PFSK-1 (cell line): ENCODE results near the gene OR52B6.

Experiments
- FOXP2 ChIP-seq: optimal IDR thresholded peaks from 2 replicates; pipeline ENCODE3; 2011; ENCODE audit warnings: borderline replicate concordance, control low read depth, inconsistent platforms; ENCODE audit not compliant: insufficient read depth; ENCODE audit errors: extremely low read length, extremely low read depth
- POLR2AphosphoS5 ChIP-seq: IDR thresholded peaks from 2 replicates; pipeline ENCODE4 v1.6.1; 2012; ENCODE audit warnings: low read depth, mild to moderate bottlenecking, control low read depth, low read length, moderate library complexity
- REST ChIP-seq, 2 experiments: IDR thresholded peaks; 2 replicates each; pipeline versions ENCODE4 v1.6.1 to v1.8.0; 2011 to 2012; ENCODE audit warnings: low read depth in 2 of 2, low read length in 2 of 2, control low read depth in 1 of 2, inconsistent platforms in 1 of 2, mild to moderate bottlenecking in 1 of 2, moderate library complexity in 1 of 2; ENCODE audit not compliant: insufficient read depth in 1 of 2
- SIN3A ChIP-seq: IDR thresholded peaks from 2 replicates; pipeline ENCODE4 v1.6.1; 2012; ENCODE audit warnings: mild to moderate bottlenecking, low read length, moderate library complexity, borderline replicate concordance; ENCODE audit not compliant: insufficient read depth
- TAF1 ChIP-seq: IDR thresholded peaks from 2 replicates; pipeline ENCODE4 v1.6.1; 2012; ENCODE audit warnings: low read length, control low read depth, borderline replicate concordance; ENCODE audit not compliant: insufficient read depth

OR52B6 gene

GRCh38 chr11:5611627-5612026 lies 30.9 kb downstream of the OR52B6 start:
- no peak for TF ChIP-seq REST (IDR thresholded peaks at IDR 0.05; ENCODE audit: insufficient read depth in 1 of 2, low read depth in 2 of 2, low read length in 2 of 2)
- no peak for TF ChIP-seq SIN3A

- TF ChIP-seq POLR2AphosphoS5 (no peak), FOXP2 (no peak), SIN3A (no peak), REST (IDR thresholded peaks at IDR 0.05; ENCODE audit: insufficient read depth in 1 of 2, low read depth in 2 of 2, low read length in 2 of 2) (no peak), TAF1 (no peak)
Measured at GRCh38 chr11:5618807-5619206, 38.1 kb downstream of the OR52B6 start.

- TF ChIP-seq SIN3A: no peak
- no peak for TF ChIP-seq POLR2AphosphoS5
- TF ChIP-seq REST (IDR thresholded peaks at IDR 0.05; ENCODE audit: insufficient read depth in 1 of 2, low read depth in 2 of 2, low read length in 2 of 2): no peak
- TF ChIP-seq TAF1: no peak
- TF ChIP-seq FOXP2: no peak
Measured at GRCh38 chr11:5620651-5621521, 40.2 kb downstream of the OR52B6 start.

GRCh38 chr11:5621580-5621979 lies 40.9 kb downstream of the OR52B6 start:
- TF ChIP-seq SIN3A (no peak), POLR2AphosphoS5 (no peak), REST (IDR thresholded peaks at IDR 0.05; ENCODE audit: insufficient read depth in 1 of 2, low read depth in 2 of 2, low read length in 2 of 2) (no peak), TAF1 (no peak), FOXP2 (no peak)
